ENCODE measurements around the gene TMEM114.

The TMEM114 gene

DNA sequence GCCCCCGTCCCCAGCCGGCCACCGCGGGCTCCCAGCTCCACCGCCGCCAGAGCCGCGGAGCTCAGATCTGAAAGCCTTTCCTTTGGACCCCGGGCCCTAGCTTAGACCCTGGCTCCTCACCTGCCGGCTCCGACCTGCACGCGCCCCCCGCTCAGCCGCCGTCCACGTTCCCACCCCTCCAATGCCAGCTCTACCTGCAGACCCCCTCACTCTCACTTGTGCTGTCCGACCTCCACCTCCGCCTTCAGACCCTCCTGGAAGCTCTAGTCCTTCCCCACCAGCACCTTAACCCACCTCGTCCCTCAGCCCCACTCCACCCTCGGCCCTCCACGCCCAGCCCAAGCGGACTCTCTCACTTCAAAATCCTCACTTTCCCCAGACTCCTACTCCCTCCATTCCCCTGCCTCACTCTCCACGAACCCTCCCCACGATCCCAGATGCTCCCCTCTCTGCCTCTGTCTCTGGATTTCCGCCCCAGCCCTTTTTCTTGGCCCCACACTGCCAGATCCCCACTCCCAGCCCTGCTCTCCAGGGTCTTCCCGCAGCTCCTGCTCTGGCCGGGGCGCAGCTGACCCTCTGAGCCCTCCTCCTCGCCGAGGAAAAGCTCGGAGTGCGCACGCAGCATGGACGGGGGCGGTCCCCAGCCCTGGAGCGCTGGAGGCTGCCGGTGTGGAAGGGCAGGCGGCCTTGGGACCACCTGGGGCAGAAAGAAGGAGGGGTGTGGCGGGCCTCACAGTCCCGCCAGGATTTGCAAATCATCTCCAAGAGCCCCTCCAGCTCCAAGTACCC lies at the start of gene TMEM114:
Gene TMEM114, minus strand, starts transcription at position 612 of the 789 bp plus-strand sequence. CDS start 673 bp downstream, outside the sequence.
- no peak for DNase-seq

DNA sequence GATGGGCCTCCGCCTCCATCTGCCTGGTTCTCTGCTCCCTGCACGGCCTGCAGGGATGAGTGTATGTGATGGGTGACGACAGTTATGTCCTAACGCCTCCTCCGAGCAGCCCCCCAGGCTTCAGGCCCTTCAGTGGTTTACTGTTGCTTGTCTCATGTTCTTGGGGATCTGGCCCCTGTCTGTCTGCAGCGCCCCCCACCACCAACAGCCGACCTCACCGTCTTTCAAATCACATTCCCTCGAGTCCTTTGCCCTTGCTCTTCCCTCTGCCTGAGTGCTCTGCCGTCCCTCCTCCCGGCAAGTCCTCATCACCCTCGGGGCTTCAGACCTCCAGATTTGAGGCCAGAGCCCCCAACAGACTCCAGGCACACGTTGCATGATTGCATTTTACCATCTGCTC lies 49.4 kb upstream of the TMEM114 start:
- DNase-seq, result no peak

DNA sequence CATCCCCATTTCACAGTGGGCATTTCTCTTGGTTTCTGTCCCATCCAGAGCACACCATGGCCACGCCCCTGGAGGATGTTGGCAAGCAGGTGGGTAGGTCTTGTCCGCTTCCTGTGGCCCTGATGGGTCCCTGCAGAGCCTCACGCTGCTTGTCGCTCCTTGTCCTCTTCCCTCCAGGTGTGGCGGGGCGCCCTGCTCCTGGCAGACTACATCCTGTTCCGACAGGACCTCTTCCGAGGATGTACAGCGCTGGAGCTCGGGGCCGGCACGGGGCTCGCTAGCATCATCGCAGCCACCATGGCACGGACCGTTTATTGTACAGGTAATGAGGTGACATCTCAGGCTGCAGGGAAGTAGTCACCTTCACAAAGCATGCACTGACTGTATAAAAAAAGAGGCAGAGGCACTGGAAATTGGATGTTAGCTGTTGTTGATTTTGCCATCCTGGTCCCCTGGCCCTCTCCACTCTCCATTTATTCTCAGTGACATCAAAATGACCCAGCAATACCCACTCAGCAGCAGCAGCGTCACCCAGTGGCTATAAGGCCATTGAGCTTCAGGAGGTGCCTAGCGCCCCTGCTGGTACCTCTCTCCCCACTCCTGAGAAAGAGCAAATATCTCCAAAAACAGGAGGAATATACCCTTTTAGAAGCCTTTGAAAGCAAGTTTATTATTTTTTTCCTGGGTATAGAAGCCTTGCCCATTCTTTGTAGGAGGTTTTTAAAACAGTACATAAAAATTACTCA lies 44.9 kb upstream of the TMEM114 start:
- no peak for DNase-seq

DNA sequence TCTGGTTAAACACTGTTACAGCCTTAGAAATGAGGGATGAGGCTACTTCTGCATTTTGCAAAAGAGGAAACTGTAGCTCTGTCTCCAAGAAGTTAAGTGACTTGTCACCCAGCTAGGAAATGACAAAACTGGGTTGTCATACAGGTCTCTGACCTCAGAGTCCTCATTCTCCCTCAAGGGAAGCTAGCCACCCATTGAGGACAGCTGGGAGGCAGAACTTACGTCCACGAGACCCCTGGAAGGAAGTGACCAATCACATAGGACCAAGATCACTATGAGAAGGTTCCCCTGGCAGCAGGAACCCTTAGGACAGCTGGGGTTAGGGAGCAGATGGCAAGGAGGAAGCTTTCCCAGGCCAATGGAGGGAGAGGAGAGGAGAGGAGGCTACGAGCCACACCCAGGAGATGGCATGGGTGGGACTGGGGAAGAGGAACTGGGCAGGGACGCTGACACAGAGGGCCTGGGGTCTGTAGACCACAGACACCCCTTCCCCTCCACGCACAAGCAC lies 42.4 kb upstream of the TMEM114 start:
- DNase-seq, result no peak

DNA sequence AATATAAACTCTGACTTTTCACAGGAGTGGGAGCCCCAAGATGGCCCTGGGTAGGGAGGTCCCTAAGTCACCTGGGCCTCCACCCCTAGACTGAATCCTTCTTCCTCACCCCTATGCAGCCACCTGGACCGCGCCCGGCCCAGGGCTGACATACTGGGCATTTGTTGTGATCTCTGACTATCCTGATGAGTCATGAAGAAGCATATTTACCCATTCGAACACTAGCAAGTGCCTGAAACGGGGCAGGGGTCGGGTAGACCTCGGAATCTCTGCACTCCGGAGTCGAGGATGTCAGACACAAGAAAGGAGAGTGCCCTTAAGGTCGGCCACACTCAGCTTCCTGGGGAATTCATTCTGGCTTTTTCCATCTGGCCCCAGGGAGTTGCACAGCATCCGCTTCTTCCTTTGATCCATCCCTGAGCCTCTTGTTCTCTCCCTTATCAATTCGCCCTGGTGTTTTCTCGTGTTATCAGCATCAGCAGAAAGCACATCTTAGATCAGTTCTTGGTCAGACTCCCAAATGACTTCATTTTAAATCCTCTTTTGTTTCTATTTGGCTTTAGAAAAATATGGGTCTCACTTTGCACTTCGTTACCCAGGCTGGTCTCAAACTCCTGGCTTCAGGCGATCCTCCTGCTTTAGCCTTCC lies 41.6 kb upstream of the TMEM114 start:
- DNase-seq, result no peak

DNA sequence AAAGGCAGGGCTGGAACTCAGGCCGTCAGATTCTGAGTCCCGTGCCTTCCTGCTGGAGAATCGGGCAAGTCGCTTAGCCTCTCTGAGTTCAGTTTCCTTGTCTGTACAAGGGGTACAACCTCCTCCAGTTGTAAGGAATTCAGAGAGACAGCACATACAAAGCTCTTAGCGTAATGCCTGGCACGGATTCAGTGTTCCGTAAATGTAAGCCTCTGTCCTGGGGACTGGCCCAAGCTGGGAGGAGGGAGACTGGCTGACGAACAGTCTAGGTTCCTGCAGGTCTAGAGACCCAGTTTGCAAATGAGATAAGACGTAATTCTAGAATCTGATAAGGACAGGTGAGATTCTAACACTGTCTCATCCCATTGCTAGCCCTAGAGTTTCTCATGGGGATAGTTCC lies 41.1 kb upstream of the TMEM114 start:
- no peak for DNase-seq

DNA sequence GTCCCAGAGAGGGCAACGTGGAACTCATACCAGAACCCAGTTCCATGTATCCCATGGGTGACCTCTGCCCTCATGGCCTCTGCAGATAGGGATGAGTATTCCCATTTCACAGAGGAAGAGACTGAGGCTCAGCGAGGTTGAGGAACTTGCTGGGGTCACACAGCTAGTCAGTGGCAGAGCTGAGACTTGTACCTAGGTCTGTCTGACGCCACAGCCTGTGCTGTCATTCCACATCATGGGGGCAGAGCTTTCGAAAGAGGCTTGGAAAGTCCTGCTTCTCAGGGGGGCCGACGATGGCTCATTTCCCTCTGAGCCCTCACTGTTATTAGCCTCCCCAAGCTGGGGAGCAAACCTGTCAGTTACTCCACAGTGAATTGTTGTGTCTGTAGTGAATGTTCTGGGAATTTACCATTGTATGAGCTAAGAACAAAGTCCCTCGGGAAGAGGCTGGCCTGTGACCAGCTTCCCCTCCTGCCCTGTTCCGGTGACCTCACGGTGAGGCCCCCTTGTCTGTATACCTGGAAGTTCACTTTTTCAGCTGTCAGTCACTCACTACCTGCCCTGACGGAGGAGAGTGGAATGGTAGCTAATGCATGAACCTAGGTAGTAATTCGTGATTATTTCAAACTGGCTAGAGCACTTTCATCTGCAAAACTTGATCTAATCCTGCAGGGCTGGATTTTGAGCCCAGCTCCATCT lies 40.1 kb upstream of the TMEM114 start:
- no peak for DNase-seq

DNA sequence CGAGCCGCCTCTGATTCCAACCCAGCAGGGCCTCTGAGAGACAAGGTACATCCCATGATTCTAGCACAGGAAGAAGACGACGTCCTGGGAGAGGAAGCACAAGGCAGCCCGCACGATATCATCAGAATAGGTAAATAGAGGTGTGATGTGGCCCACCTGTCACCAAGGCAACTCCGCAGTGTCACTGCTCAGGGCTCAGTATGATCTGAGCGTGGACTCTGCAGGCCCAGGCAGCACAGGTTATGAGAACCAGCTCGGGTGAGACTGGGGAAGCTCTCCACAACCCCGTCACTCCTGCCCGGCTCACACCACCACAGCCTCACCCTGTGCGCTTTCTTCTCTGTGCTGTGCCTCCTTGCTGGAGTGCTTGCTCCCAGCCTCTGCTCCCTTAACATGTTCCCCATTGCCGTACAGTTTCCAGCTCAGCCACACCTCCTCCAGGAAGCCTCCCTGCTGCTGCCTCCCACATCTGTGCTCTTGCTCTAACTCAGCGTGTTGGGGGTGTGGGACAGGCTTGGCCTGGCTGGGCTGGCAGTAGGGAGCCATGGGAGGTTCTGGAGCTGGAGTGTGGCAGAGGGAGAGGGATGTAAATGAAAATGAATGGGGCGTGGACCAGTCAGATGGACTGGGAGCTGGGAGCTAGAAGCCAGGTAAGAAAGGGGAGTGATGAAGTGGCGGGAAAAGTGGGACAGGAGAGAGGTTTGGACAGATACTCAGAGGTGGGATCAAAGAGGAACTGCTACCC lies 38.8 kb upstream of the TMEM114 start:
- DNase-seq, result no peak

DNA sequence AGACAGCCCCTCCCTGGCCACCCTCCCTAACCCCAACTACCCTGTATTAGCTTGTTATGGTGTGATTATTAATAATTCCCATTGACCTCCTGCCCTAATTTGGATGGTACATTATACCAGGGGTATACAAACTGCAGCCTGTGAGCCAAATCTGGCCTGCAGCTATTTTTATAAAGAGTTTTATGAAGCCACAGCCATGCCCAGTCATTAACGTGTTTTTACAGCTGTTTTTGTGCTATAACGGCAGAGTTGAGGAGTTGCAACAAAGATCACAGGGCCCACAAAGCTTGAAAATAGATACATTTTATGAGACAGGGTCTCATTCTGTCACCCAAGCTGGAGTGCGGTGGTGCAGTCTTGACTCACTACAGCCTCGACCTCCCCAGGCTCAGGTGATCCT lies 37.1 kb upstream of the TMEM114 start:
- no peak for DNase-seq

DNA sequence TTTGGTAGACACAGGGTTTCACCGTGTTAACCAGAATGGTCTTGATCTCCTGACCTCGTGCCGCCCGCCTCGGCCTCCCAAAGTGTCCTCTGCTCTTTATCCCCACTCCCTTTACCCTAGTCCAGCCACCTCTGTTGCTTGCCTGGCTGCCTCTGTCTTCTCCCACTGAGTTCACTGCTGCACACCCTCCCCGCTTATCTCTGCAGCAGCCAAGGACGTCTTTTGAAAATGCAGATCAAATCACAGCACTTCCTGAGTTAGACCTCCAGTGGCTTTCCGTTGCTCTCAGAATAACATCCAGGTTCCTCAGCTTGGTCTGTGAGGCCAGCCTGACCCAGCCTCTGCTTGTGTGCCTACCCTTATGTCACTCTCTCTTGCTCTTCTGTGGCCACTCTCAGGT lies 36.6 kb upstream of the TMEM114 start:
- DNase-seq, result no peak

DNA sequence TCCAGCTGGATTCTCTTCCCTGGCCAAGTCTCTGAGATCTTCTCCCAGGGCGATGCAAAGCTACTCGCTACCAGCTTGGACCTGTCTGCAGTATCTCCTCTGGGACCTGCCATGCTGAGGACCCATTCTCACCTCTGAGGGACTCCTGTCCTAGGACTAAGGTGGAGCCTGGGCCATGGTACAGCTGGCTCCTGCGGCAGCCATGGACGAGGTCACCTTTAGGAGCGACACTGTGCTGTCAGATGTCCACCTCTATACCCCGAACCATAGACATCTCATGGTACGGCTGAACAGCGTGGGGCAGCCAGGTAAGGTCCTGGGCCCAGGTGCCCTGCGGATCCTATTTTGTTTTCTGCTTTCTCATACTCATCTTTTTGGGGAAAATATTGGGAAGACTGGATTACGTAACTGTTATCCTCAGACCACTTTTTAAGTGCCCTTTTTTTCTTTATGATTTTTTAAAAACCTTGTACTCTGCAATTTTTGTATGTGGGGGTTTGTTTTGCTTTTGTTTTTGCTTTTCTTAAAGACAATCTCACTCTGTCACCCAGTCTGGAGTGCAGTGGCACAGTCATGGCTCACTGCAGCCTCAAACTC lies 35.3 kb upstream of the TMEM114 start:
- DNase-seq, result no peak

DNA sequence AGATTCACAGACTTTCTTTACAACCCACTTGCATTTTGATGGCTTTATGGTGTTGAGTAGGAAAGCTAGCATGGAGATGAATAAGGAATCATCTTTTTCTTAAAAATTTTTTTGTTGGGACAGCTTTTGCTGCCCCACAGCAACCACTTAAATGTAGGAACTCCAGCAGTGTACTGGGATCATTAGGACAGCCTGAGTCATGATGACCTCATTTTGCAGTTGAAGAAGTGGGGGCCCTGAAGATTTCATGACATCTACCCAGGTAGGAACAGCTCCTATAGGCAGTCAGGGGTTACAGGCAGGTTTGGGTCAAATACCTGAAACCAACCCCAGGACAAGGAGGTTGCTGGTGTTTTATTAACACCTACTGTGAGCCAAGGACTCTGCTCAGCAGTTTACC lies 33.3 kb upstream of the TMEM114 start:
- DNase-seq, result no peak

DNA sequence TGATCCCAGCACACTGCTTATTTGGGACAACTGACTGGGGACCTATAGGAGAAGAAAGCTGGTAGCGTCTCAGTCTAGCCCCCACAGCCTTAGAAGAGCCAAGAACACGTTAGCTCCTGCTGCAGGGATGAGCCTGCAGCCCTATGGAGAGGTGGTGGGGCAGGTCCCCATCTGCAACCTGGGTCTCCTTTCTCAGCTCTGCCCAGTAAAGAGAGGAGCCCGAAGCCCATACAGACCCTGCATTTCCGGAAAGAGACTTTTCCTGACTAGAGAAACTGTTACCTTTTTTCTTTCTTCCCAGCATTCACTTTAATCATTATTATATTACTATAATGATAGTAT lies 32.0 kb upstream of the TMEM114 start:
- no peak for DNase-seq

DNA sequence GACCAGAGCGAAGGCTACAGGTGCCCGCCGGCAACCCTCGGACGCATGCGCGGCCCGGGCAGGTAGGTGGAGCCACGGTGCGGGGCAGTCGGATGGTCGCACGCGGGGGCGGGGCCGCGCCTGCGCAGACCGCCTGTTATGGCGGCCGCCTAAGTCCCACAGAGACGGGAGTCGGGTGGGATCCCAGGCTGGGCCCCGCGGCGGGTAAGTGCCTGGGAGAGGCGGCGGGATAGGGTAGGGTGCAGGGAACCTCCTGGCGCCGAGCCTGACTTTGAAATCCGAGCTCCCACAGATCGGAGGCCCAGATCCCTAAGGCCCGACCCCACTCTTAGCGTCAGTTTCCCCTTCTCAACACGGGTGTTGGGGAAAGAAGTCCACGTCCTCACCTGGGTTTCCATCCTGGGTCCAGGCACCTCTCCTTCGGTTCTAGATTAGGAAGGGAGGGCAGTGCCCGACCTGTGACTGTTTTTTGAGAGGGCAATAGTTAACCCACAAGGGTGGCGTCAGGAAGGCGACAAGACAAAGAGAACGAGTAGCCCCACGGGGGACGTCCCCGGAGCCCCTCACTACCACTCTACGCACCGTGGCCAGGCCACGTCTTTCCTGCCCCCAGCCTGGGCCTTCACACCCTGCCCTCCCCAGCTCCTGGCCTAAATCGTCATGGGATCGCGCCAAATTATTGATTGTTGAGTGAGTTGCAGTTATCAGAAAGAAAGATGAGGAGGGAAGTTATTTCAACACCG lies 31.4 kb upstream of the TMEM114 start, which contains the start of gene METTL22:
Gene METTL22, plus strand, starts transcription at position 127 of the 743 bp plus-strand sequence. CDS start 3,968 bp downstream, outside the sequence.
- DNase-seq, result peak; percentile 92

DNA sequence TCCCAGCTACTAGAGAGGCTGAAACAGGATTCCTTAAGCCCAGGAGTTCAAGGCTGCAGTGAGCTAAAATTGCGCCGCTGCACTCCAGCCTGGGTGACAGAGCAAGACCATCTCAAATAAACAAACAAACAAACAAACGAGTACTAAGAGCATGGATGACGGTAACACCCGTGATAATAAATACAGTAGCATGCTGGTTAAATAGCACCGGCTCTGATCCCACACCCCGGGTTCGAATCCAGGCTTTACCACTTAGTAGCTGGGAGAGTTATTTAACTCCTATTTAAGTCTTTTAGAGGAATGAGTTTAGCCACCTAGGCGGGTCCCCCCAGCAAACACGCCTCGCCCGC lies 30.9 kb upstream of the TMEM114 start:
- DNase-seq, result no peak

DNA sequence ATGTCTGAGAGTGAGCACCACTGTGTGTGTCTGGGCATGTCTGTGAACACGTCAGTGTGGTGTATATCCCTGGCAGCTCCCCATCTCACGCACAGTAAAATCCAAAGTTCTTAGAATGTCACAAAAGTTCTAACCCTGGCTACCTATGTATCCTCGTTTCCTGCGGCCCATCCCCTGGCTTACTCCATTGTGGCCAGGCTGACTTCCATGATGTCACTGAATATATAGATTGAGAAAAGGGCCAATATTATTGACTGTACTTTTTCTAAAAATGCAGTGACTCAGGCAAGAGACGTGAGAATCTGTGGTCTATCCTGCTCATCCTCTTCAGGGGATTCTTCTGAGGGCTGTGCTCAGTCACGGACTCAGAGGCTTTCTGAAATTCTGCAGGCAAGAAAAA lies 30.2 kb upstream of the TMEM114 start:
- DNase-seq, result no peak

DNA sequence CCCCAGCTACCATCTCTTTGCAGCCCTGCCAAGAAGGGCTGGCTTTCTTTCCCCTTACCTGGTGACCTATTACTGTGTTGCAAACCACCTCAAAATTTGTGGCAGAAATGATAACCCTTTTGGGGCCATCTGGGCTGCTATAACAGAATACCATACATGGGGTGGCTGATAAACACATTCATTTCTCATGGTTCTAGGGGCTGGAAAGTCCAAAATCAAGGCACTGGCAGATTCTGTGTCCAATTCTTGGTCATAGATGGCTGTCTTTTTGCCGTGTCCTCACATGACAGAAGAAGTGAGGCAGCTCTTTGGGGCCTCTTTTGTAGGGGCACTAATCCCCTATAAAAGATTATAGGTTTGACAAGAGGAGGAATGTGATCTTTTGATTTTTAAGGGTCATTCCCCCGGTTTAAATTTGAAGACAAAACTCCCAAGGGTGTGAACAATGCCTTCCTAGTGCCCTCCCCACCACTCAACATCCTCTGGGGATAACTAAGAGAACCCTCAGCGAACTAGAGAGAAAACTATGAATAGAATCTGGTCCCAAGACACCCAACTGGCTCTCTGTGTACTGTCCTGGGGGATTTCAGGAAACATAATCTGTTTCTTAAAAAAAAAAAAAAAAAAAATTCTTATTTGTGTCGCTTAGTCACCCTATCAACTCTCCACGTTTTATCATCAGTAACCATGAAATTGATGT lies 29.5 kb upstream of the TMEM114 start:
- no peak for DNase-seq

DNA sequence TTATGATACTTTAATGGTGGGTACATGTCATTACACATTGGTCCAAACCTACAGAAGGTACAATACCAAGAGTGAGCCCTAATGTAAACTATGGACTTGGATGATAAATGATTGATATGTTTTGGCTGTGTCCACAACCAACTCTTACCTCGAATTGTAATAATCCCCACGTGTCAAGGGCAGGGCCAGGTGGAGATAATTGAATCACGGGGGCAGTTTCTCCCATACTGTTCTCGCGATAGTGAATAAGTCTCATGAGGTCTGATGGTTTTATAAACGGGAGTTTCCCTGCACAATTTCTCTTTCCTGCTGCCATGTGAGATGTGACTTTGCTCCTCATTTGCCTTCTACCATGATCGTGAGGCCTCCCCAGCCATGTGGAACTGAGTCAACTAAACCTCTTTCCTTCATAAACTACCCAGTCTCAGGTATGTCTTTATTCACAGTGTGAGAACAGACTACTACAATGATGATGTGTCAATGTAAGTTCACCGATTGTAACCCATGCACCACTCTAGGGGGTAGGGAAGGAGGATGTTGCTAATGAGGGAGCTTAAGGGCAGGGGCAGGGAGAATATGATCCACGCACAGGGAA lies 24.2 kb upstream of the TMEM114 start:
- no peak for DNase-seq

DNA sequence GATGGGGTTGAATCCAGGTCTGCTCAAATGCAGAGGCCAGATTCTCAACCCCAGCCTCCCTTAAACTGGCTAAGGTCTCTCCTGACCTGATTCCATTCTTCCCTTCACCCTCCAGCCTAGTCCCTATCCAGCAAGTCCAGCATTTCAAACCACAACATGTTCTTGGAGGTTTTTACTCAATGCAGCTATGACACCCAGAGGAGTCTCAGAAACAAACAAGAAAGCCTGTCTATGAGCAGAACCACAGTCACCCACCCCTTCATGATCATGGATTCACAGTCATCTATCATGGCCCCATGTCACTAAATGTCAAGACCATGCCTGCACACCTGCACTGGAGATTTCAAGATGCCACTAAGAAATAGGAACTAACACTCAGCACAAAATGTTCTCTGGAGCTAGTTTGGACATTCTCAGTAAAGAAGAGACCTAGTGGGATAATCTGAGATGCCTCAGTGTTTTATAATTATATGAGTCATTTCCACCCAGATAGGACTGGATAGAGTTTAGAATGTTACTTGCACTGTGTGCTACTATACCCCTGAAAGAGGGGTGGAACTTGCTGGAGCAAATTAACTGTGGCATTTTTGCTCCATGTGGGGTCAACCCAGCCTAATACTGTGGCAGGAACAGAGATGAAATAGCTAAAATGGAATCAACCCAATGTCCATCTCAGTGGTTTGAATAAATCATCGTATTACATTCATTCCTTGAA lies 21.7 kb upstream of the TMEM114 start:
- DNase-seq, result no peak

Measured in activated T-cell treated with anti-CD3 and anti-CD28 coated beads, Interleukin-2, amount 50 U/mL, for 1 hour (primary cell).